IMR-90 (cell line): ENCODE data around the gene SERTAD4. TPM values are rescaled to one million over a fixed set of nuclear protein-coding genes. Genes with fewer than 3 reads are reported as not detected.

Source experiments
- ATAC-seq: fragments of 200-7000 bp; cut with Tn5 transposase; 2 replicates; pipeline ENCODE4 v1.9.1; 2020; ENCODE audit warnings: low read depth, mild to moderate bottlenecking, moderate library complexity
- BruUV-seq: library from RNA; stranded (reverse); fragments of 400-500 nt; replicated peaks from 2 replicates; lab custom pipeline; 2021; lab: Mats Ljungman, UMichigan
- CTCF ChIA-PET: fragments of 300-600 bp; formaldehyde crosslinking; extraction: SDS; loops from one replicate; lab custom pipeline; 2021; ENCODE audit warnings: antibody characterized with exemption; lab: Yijun Ruan, JAX
- POLR2A ChIA-PET: fragments of 300-600 bp; sonication (Branson Sonifier 250); formaldehyde crosslinking; loops from one replicate; lab custom pipeline; 2022; ENCODE audit warnings: antibody characterized with exemption; ENCODE audit not compliant: unreplicated experiment; lab: Charles Lee
- DNase-seq: peaks from one replicate; pipeline ENCODE4 v3.0.0; 2013
- H2AFZ ChIP-seq: replicated peaks from 2 replicates; pipeline ENCODE3; 2013; ENCODE audit warnings: low read length, mild to moderate bottlenecking; ENCODE audit not compliant: poor library complexity
- H2AK5ac ChIP-seq: 2 replicates; pipeline ENCODE4 v1.6.1; 2013; ENCODE audit warnings: low read depth, low read length, inconsistent platforms
- H2AK9ac ChIP-seq: replicated peaks from 2 replicates; pipeline ENCODE3; 2013; ENCODE audit warnings: mild to moderate bottlenecking, low read depth, low read length, moderate library complexity; ENCODE audit not compliant: poor library complexity
- H2BK120ac ChIP-seq: 2 replicates; pipeline ENCODE4 v1.6.1; 2013; ENCODE audit warnings: low read depth, low read length, inconsistent platforms
- H2BK15ac ChIP-seq: 3 replicates; pipeline ENCODE4 v1.6.1; 2013; ENCODE audit warnings: low read depth, low read length, inconsistent platforms
- H2BK20ac ChIP-seq: 2 replicates; pipeline ENCODE4 v1.6.1; 2013; ENCODE audit warnings: low read depth, mild to moderate bottlenecking, inconsistent platforms, low read length, moderate library complexity
- H2BK5ac ChIP-seq: 2 replicates; pipeline ENCODE4 v1.6.1; 2013; ENCODE audit warnings: mild to moderate bottlenecking, low read depth, low read length, inconsistent platforms; ENCODE audit not compliant: poor library complexity, severe bottlenecking
- H3K14ac ChIP-seq: replicated peaks from 2 replicates; pipeline ENCODE4 v1.6.1; 2013; ENCODE audit warnings: low read depth, low read length, inconsistent platforms
- H3K18ac ChIP-seq: 2 replicates; pipeline ENCODE4 v1.6.1; 2013; ENCODE audit warnings: low read depth, low read length, control low read depth
- H3K23ac ChIP-seq: 2 replicates; pipeline ENCODE4 v1.6.1; 2013; ENCODE audit warnings: low read depth, low read length, inconsistent platforms
- H3K27ac ChIP-seq: 2 replicates; pipeline ENCODE4 v1.5.1; 2013; ENCODE audit warnings: mild to moderate bottlenecking, control low read depth, low read length; ENCODE audit not compliant: insufficient read depth
- H3K27me3 ChIP-seq: 2 replicates; pipeline ENCODE4 v1.6.1; 2013; ENCODE audit warnings: low read length; ENCODE audit not compliant: control insufficient read depth, insufficient read depth
- H3K36me3 ChIP-seq: 2 replicates; pipeline ENCODE4 v1.6.1; 2013; ENCODE audit warnings: low read length, mixed read lengths; ENCODE audit not compliant: control insufficient read depth, insufficient read depth
- H3K4ac ChIP-seq: 2 replicates; pipeline ENCODE4 v1.6.1; 2013; ENCODE audit warnings: low read depth, low read length, inconsistent platforms
- H3K4me1 ChIP-seq: 2 replicates; pipeline ENCODE4 v1.6.1; 2013; ENCODE audit warnings: low read length, mixed read lengths; ENCODE audit not compliant: control insufficient read depth, insufficient read depth
- H3K4me2 ChIP-seq: 2 replicates; pipeline ENCODE4 v1.6.1; 2013; ENCODE audit warnings: low read depth, mild to moderate bottlenecking, control low read depth, low read length, moderate library complexity
- H3K4me3 ChIP-seq: 2 replicates; pipeline ENCODE4 v1.5.1; 2013; ENCODE audit warnings: low read depth, mild to moderate bottlenecking, control low read depth, low read length, moderate library complexity; ENCODE audit not compliant: insufficient read depth
- H3K56ac ChIP-seq: 2 replicates; pipeline ENCODE4 v1.6.1; 2013; ENCODE audit warnings: low read length, inconsistent platforms; ENCODE audit not compliant: insufficient read depth; ENCODE audit errors: extremely low read depth
- H3K79me1 ChIP-seq, 2 experiments: 2 replicates each; pipeline ENCODE4 v1.6.1; 2013; ENCODE audit warnings: low read length in 2 of 2, inconsistent platforms in 1 of 2, low read depth in 1 of 2
- H3K9ac ChIP-seq: 2 replicates; pipeline ENCODE4 v1.6.1; 2013; ENCODE audit warnings: low read depth, low read length, control low read depth
- H3K9me1 ChIP-seq: 2 replicates; pipeline ENCODE4 v1.6.1; 2013; ENCODE audit warnings: low read length, inconsistent platforms; ENCODE audit not compliant: insufficient read depth
- H3K9me3 ChIP-seq: 2 replicates; pipeline ENCODE4 v1.6.1; 2013; ENCODE audit warnings: low read length; ENCODE audit not compliant: control insufficient read depth, insufficient read depth
- H4K20me1 ChIP-seq: 2 replicates; pipeline ENCODE4 v1.6.1; 2013; ENCODE audit warnings: low read length, inconsistent platforms; ENCODE audit not compliant: insufficient read depth
- H4K5ac ChIP-seq: 2 replicates; pipeline ENCODE4 v1.6.1; 2013; ENCODE audit warnings: mild to moderate bottlenecking, low read depth, low read length, control low read depth
- H4K8ac ChIP-seq, 2 experiments: 2 replicates each; pipeline ENCODE4 v1.6.1; 2013; ENCODE audit warnings: low read depth in 2 of 2, low read length in 2 of 2, control low read depth in 1 of 2, inconsistent platforms in 1 of 2
- H4K91ac ChIP-seq: 2 replicates; pipeline ENCODE4 v1.6.1; 2013; ENCODE audit warnings: low read depth, low read length, inconsistent platforms; ENCODE audit not compliant: insufficient read depth
- BHLHE40 ChIP-seq: fragments of 150-350 bp; IDR thresholded peaks from 2 replicates; pipeline ENCODE4 v1.6.1; 2016; ENCODE audit warnings: mild to moderate bottlenecking, low read depth, low read length
- CHD1 ChIP-seq: IDR thresholded peaks from 2 replicates; pipeline ENCODE4 v1.6.1; 2012; ENCODE audit warnings: low read depth, low read length, improper control_type of control experiment
- CTCF ChIP-seq: conservative IDR thresholded peaks from 2 replicates; pipeline ENCODE4 v1.5.1; 2012; ENCODE audit warnings: mild to moderate bottlenecking, low read depth, low read length, improper control_type of control experiment
- MAZ ChIP-seq: IDR thresholded peaks from 2 replicates; pipeline ENCODE4 v1.6.1; 2012; ENCODE audit warnings: low read depth, mild to moderate bottlenecking, low read length, improper control_type of control experiment, moderate library complexity, borderline replicate concordance
- MXI1 ChIP-seq: IDR thresholded peaks from 2 replicates; pipeline ENCODE4 v1.6.1; 2012; ENCODE audit warnings: low read depth, mild to moderate bottlenecking, low read length, moderate library complexity, borderline replicate concordance
- POLR2A ChIP-seq: IDR thresholded peaks from 2 replicates; pipeline ENCODE4 v1.6.1; 2012; ENCODE audit warnings: mild to moderate bottlenecking, low read depth, low read length
- RCOR1 ChIP-seq: IDR thresholded peaks from 2 replicates; pipeline ENCODE4 v1.6.1; 2012; ENCODE audit warnings: mild to moderate bottlenecking, low read length, improper control_type of control experiment; ENCODE audit not compliant: insufficient replicate concordance
- SMC3 ChIP-seq: fragments of 150-350 bp; IDR thresholded peaks from 2 replicates; pipeline ENCODE4 v1.6.1; 2016; ENCODE audit warnings: low read depth, mild to moderate bottlenecking, antibody characterized with exemption, low read length, moderate library complexity
- USF2 ChIP-seq: fragments of 150-350 bp; IDR thresholded peaks from 2 replicates; pipeline ENCODE4 v1.6.1; 2017; ENCODE audit warnings: mild to moderate bottlenecking, antibody characterized with exemption, low read length, low read depth
- WGBS, 2 experiments: methylation state at CpG; one replicate each; pipeline versions ENCODE4 v1.1.5 to v1.1.7; 2013; ENCODE audit warnings: missing lambda C conversion rate in 2 of 2; ENCODE audit not compliant: insufficient read length in 1 of 2; ENCODE audit errors: extremely low coverage in 2 of 2; 5-methylcytosine and 5-hydroxymethylcytosine counted together
- dilution Hi-C: fragments of 300-500 bp; cut with HindIII; formaldehyde crosslinking; loops from one replicate; pipeline ENCODE4 v1.14.3; 2018; ENCODE audit warnings: low sequenced_read_pairs; ENCODE audit not compliant: unreplicated experiment
- in situ Hi-C: fragments of 300-500 bp; cut with MboI; formaldehyde crosslinking; loops from 3 replicates; pipeline ENCODE4 v1.14.3; 2019; ENCODE audit warnings: low sequenced_read_pairs, inconsistent platforms, mixed read lengths
- intact Hi-C: fragments of 100-400 bp; cut with micrococcal nuclease; formaldehyde crosslinking; loops from 2 replicates; pipeline ENCODE4 v1.10.0; 2022
- polyA plus RNA-seq, 3 experiments: library from polyadenylated mRNA; depleted of rRNA; stranded (reverse); fragments of >200 nt; gene quantifications; 2 replicates each; pipeline ENCODE4 v1.2.3, GENCODE V29; 2012; ENCODE audit warnings: low replicate concordance in 1 of 3
- total RNA-seq: library from RNA; depleted of rRNA; stranded (reverse); fragments of >200 nt; gene quantifications from 2 replicates; pipeline ENCODE4 v1.2.3, GENCODE V29; 2012

The SERTAD4 gene
- total and polyA plus RNA-seq, 2 of the 4 experiments (the other 2 are of a cell fraction), result under 0.01 to 0.22 TPM

DNA sequence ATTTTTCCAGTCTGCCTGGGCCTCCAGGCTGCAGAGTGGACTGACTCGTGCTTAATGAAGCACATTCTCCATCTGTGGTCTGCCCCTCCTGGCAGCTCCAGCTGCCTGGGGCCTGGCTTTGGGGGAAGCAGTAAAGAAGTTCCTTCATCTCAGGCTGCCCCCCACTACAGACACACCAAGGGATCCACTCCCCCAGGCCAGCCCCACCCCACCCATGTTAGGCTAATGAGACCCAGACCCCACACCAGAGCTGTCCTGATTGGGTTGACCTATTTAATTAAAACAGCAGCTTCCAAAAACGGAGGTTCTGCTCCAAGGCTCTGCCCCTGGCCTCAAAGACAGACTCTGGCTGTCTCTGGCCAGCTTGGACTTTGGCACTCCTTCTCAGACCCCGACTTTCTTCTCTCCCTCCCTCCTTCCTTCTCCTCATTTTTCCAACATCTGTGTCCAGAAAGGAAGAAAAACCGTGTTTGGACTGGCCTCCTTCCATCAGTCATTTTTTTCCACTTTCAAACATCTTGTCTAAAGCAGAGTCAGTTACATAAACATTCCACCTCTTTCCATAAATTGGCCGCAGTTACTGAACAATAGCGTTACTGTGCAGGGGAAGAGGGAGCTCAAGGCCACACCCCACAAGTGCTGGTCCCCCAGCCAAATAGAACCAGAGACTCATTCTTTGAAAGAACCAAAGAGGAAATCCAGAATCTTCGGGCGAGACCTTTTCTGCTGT lies 29.7 kb downstream of the SERTAD4 start:
- no TSS peak for BruUV-seq
- Histone ChIP-seq H3K27me3 (peaks cover 7% of the 10 kb centered on the region; the same call in 1 of the 2 replicates), H4K8ac (0 out of 4 replicates have a peak overlapping the region, but pooled peaks of 1 of the 2 experiments have one; percentile 78), H4K20me1 (no peaks in the 10 kb centered on the region), H3K27ac (peak overlapping the region; percentile 8; the same call in 1 of the 2 replicates), H3K56ac (no peak overlapping the region), H3K18ac (no peak overlapping the region; the same call in 1 of the 2 replicates), H4K5ac (no peak overlapping the region), H3K4me2 (peak overlapping the region; percentile 10; the same call in 1 of the 2 replicates), H3K36me3 (no peaks in the 10 kb centered on the region), H2BK20ac (peak overlapping the region; percentile 75), H3K9me3 (no peaks in the 10 kb centered on the region), H2AK9ac (no peak overlapping the region), H3K4me1 (peaks cover 3% of the 10 kb centered on the region; the same call in 1 of the 2 replicates), H3K79me1 (no peaks in the 10 kb centered on the region), H2BK15ac (no peak overlapping the region; the same call in 2 of the 3 replicates), H4K91ac (no peak overlapping the region; the same call in 1 of the 2 replicates), H3K14ac (0 out of 2 replicates have a peak overlapping the region, but pooled peaks have one; percentile 61), H3K4ac (peak overlapping the region; percentile 78), H2BK120ac (peak overlapping the region; percentile 76), H2BK5ac (no peak overlapping the region), H3K23ac (no peak overlapping the region), H2AFZ (peak overlapping the region; percentile 83), H3K4me3 (no peak overlapping the region), H3K9me1 (peaks cover 6% of the 10 kb centered on the region; the same call in 1 of the 2 replicates), H2AK5ac (no peak overlapping the region), H3K9ac (no peak overlapping the region)
- intact Hi-C loops, result no loop called here
- ATAC-seq (peak; percentile 70), DNase-seq (peak; percentile 60)
- ChIA-PET POLR2A (no interaction called here), CTCF (interaction anchor here (0.6 to 1.1 kb wide), 2 partner anchors 10 to 1392 kb away, joined by 3 read pairs; no protein-coding TSS in a partner anchor)
- dilution Hi-C loops, result no loop called here
- WGBS, 2 experiments, result 0% methylated on average over 1 of the region's 8 CpGs; no CpG with 5 or more reads in 1 of the 2 experiments
- TF ChIP-seq MAZ (no peak), USF2 (no peak), POLR2A (no peak), MXI1 (no peak), CTCF (no peak), SMC3 (no peak), CHD1 (no peak), BHLHE40 (no peak), RCOR1 (no peak)
- in situ Hi-C loops, result no loop called here
